ENCODE results near the gene PILRB.

DNA sequence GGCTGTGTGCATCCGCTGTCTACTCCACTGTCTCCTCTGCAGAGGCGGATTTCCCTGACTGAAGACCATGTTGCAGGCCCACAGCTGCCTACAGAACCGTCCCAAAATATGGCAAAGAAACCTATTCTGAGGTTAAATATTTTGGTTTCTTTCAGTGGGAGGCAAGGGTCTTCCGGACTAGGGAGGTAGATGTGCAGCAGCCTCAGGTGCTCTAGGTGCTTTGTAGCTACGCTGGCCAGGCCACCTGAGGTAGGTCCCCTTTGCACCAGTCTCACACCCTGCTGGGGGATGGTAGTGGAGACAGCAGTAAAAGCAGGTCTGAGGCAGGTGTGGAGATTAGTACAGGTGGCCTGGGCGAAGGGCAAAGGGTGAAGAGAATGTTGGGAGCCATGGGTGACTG is 8.2 kb upstream of the PILRB start:
- no peak for TF ChIP-seq POLR2A (IDR thresholded peaks at IDR 0.05; ENCODE audit: low read length)
- no peak for TF ChIP-seq GATA1 (IDR thresholded peaks at IDR 0.05; ENCODE audit: low read depth, low read length)

Data from erythroblast (primary cell).